Fibroblast of mammary gland (primary cell): ENCODE results near the gene CELSR2.

Experiments used
- DNase-seq: peaks from one replicate; pipeline ENCODE4 v3.0.0-alpha.2; 2010; ENCODE audit warnings: low read depth
- H3K4me3 ChIP-seq: 2 replicates; pipeline ENCODE4 v1.5.1; 2011; ENCODE audit warnings: low read depth, mild to moderate bottlenecking, low read length, moderate library complexity; ENCODE audit not compliant: control insufficient read depth
- CTCF ChIP-seq: conservative IDR thresholded peaks from 2 replicates; pipeline ENCODE4 v1.5.1; 2011; ENCODE audit warnings: low read depth, low read length, inconsistent platforms; ENCODE audit not compliant: control insufficient read depth, insufficient read depth

CELSR2 gene

GRCh38 chr1:109246141-109246551, 3.2 kb upstream of the CELSR2 start:
- no peak for DNase-seq
- no peak overlapping the region for H3K4me3 ChIP-seq
- no peak for TF ChIP-seq CTCF

- TF ChIP-seq CTCF, result no peak
- no peak for DNase-seq
- H3K4me3 ChIP-seq, result no peak overlapping the region
These were observed 1.7 kb upstream of the CELSR2 start for GRCh38 chr1:109247401-109248365.

- no peak for DNase-seq
- no peak overlapping the region for H3K4me3 ChIP-seq
- no peak for TF ChIP-seq CTCF
These were observed 919 bp upstream of the CELSR2 start for GRCh38 chr1:109248444-109248796.

GRCh38 chr1:109249654-109250401, 489 bp downstream of the CELSR2 start:
- DNase-seq, result no peak
- no peak for TF ChIP-seq CTCF
- no peak overlapping the region for H3K4me3 ChIP-seq

DNA sequence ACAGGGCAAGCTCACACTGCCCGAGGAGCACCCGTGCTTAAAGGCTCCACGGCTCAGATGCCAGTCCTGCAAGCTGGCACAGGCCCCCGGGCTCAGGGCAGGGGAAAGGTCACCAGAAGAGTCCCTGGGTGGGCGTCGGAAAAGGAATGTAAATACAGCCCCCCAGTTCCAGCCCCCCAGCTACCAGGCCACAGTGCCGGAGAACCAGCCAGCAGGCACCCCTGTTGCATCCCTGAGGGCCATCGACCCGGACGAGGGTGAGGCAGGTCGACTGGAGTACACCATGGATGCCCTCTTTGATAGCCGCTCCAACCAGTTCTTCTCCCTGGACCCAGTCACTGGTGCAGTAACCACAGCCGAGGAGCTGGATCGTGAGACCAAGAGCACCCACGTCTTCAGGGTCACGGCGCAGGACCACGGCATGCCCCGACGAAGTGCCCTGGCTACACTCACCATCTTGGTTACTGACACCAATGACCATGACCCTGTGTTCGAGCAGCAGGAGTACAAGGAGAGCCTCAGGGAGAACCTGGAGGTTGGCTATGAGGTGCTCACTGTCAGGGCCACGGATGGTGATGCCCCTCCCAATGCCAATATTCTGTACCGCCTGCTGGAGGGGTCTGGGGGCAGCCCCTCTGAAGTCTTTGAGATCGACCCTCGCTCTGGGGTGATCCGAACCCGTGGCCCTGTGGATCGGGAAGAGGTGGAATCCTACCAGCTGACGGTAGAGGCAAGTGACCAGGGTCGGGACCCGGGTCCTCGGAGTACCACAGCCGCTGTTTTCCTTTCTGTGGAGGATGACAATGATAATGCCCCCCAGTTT, 1.3 kb downstream of the CELSR2 start:
- no peak for TF ChIP-seq CTCF
- no peak for DNase-seq
- H3K4me3 ChIP-seq, result no peak overlapping the region
